Erythroblast (primary cell): ENCODE measurements around the gene GHRH.

Experiments used
- GATA1 ChIP-seq: IDR thresholded peaks from 2 replicates; pipeline ENCODE4 v1.6.1; 2011; ENCODE audit warnings: low read depth, mild to moderate bottlenecking, control low read depth, low read length, moderate library complexity
- POLR2A ChIP-seq: IDR thresholded peaks from 2 replicates; pipeline ENCODE4 v1.6.1; 2011; ENCODE audit warnings: mild to moderate bottlenecking, low read length

GRCh38 chr20:37309290-37309689 lies 47.7 kb upstream of the GHRH start:
- no peak for TF ChIP-seq POLR2A
- no peak for TF ChIP-seq GATA1
